A549 (cell line): ENCODE results near the gene KLK10. TPM values are rescaled to one million over a fixed set of nuclear protein-coding genes. Genes with fewer than 3 reads are reported as not detected.
A peak's percentile ranks its signal among the peaks of the same experiment; 100 is the strongest.

ENCODE experiments used
- ATAC-seq, 2 experiments: fragments of 200-7000 bp in 1 of 2; fragments of >200 bp in 1 of 2; cut with Nextera tagmentation in 1 of 2; cut with Tn5 transposase in 1 of 2; 3 replicates each; pipeline versions ENCODE4 v1.8.0 to v1.9.1; 2018 to 2020; ENCODE audit warnings: mild to moderate bottlenecking in 1 of 2, moderate library complexity in 1 of 2
- CTCF ChIA-PET: fragments of 300-600 bp; sonication (Branson Sonifier 250); formaldehyde crosslinking; extraction: SDS; loops from one replicate; lab custom pipeline; 2021; ENCODE audit warnings: antibody characterized with exemption, inconsistent platforms; lab: Yijun Ruan, JAX
- POLR2A ChIA-PET: fragments of 350-600 bp; formaldehyde crosslinking; extraction: SDS; loops from one replicate; lab custom pipeline; 2021; ENCODE audit warnings: antibody characterized with exemption, inconsistent platforms; lab: Yijun Ruan, JAX
- DNase-seq, 2 experiments: peaks; one replicate each; pipeline versions ENCODE4 v3.0.0 to v3.0.0-alpha.2; 2011 to 2016; ENCODE audit warnings: low read depth in 1 of 2, low spot score in 1 of 2
- FAIRE-seq: peaks from 2 replicates; lab custom pipeline; 2011; peaks lifted over from hg19 to GRCh38; lab: Jason Lieb, UNC
- H3K27ac ChIP-seq, 2 experiments: fragments of >200 bp; sonication (Bioruptor Twin); formaldehyde crosslinking; 3 replicates each; pipeline ENCODE4 v1.5.1; 2016 to 2017
- H3K4me1 ChIP-seq: fragments of >200 bp; sonication (Bioruptor Twin); formaldehyde crosslinking; 3 replicates; pipeline ENCODE4 v1.6.1; 2016
- H3K4me2 ChIP-seq: fragments of >200 bp; sonication (Bioruptor Twin); formaldehyde crosslinking; 3 replicates; pipeline ENCODE4 v1.6.1; 2016
- H3K4me3 ChIP-seq: fragments of >200 bp; sonication (Bioruptor Twin); formaldehyde crosslinking; 3 replicates; pipeline ENCODE4 v1.5.1; 2016
- H3K9me3 ChIP-seq: fragments of >200 bp; sonication (Bioruptor Twin); formaldehyde crosslinking; 3 replicates; pipeline ENCODE4 v1.6.1; 2016
- BCL3 ChIP-seq: fragments of >200 bp; sonication (Bioruptor Twin); formaldehyde crosslinking; IDR thresholded peaks from 3 replicates; pipeline ENCODE4 v1.6.1; 2016
- BHLHE40 ChIP-seq: IDR thresholded peaks from 2 replicates; pipeline ENCODE4 v1.6.1; 2012; ENCODE audit warnings: low read depth, low read length, inconsistent platforms
- CEBPB ChIP-seq, 2 experiments: fragments of >200 bp in 1 of 2; sonication (Bioruptor Twin) in 1 of 2; formaldehyde crosslinking in 1 of 2; IDR thresholded peaks; 2 replicates each; pipeline ENCODE4 v1.6.1; 2012 to 2016
- CHD2 ChIP-seq: fragments of 150-350 bp; IDR thresholded peaks from 2 replicates; pipeline ENCODE4 v1.6.1; 2014; ENCODE audit warnings: low read length; ENCODE audit not compliant: partially characterized antibody
- EHF ChIP-seq: fragments of 250-450 bp; sonication (Bioruptor Pico); IDR thresholded peaks from 2 replicates; pipeline ENCODE4 v1.5.0; 2020; ENCODE audit warnings: mild to moderate bottlenecking
- ELK1 ChIP-seq: fragments of 150-350 bp; IDR thresholded peaks from 2 replicates; pipeline ENCODE4 v1.6.1; 2014; ENCODE audit warnings: low read depth, mild to moderate bottlenecking, low read length
- EP300 ChIP-seq, 2 experiments: fragments of >200 bp; sonication (Bioruptor Twin); formaldehyde crosslinking; IDR thresholded peaks; 2 replicates in 1 of 2; 3 replicates in 1 of 2; pipeline ENCODE4 v1.6.1; 2016 to 2017
- FOSB ChIP-seq: fragments of 250-450 bp; sonication (Bioruptor Pico); IDR thresholded peaks from 2 replicates; pipeline ENCODE4 v1.5.0; 2020; ENCODE audit warnings: mild to moderate bottlenecking, moderate library complexity
- FOSL2 ChIP-seq, 2 experiments: fragments of 450-650 bp in 1 of 2; fragments of >200 bp in 1 of 2; sonication (Bioruptor Twin) in 1 of 2; formaldehyde crosslinking; IDR thresholded peaks; 2 replicates each; pipeline versions ENCODE4 v1.5.0 to v1.6.1; 2016 to 2020; ENCODE audit warnings: mild to moderate bottlenecking in 1 of 2, moderate library complexity in 1 of 2
- HES2 ChIP-seq: fragments of >200 bp; sonication (Bioruptor Twin); formaldehyde crosslinking; IDR thresholded peaks from 2 replicates; pipeline ENCODE4 v1.6.1; 2016
- HMGXB4 ChIP-seq: fragments of 250-450 bp; sonication (Bioruptor Pico); IDR thresholded peaks from 2 replicates; pipeline ENCODE4 v1.5.0; 2021; ENCODE audit warnings: mild to moderate bottlenecking, moderate library complexity, borderline replicate concordance
- JUNB ChIP-seq: fragments of >200 bp; sonication (Bioruptor Twin); formaldehyde crosslinking; IDR thresholded peaks from 2 replicates; pipeline ENCODE4 v1.6.1; 2016
- MAX ChIP-seq: IDR thresholded peaks from 2 replicates; pipeline ENCODE4 v1.6.1; 2012
- POLR2A ChIP-seq: IDR thresholded peaks from 2 replicates; pipeline ENCODE4 v1.6.1; 2012; ENCODE audit warnings: mild to moderate bottlenecking, low read length
- RCOR1 ChIP-seq: fragments of 150-350 bp; IDR thresholded peaks from 2 replicates; pipeline ENCODE4 v1.6.1; 2014; ENCODE audit warnings: antibody characterized with exemption, low read length, low read depth
- REST ChIP-seq: fragments of 200-600 bp; sonication (generic); IDR thresholded peaks from 2 replicates; pipeline ENCODE4 v1.6.1; 2016; ENCODE audit warnings: antibody characterized with exemption, mild to moderate bottlenecking, moderate library complexity
- TP53 ChIP-seq: fragments of 250-450 bp; sonication (Bioruptor Pico); IDR thresholded peaks from 2 replicates; pipeline ENCODE4 v1.5.0; 2021; ENCODE audit warnings: mild to moderate bottlenecking, moderate library complexity
- USF2 ChIP-seq: fragments of 450-650 bp; IDR thresholded peaks from 2 replicates; pipeline ENCODE4 v1.6.1; 2014; ENCODE audit warnings: antibody characterized with exemption
- ZC3H11A ChIP-seq: fragments of 450-650 bp; IDR thresholded peaks from 2 replicates; pipeline ENCODE4 v1.6.1; 2014; ENCODE audit warnings: antibody characterized with exemption, mild to moderate bottlenecking
- WGBS: methylation state at CpG from one replicate; pipeline ENCODE4 v1.1.6; 2017; ENCODE audit errors: missing lambda C conversion rate; 5-methylcytosine and 5-hydroxymethylcytosine counted together
- polyA plus RNA-seq, 4 experiments: library from polyadenylated mRNA; depleted of rRNA in 3 of 4; stranded (reverse); fragments of >200 nt; fragmentation: RNase III in 1 of 4; extraction: RNeasy Plus Mini Kit Qiagen cat#74134 plus additional on column Dnase treatment in 1 of 4; gene quantifications; 2 replicates in 3 of 4; 3 replicates in 1 of 4; pipeline ENCODE4 v1.2.3, GENCODE V29; 2011 to 2017

KLK10 gene
- polyA plus RNA-seq, 2 of the 4 experiments (the other 2 are of a cell fraction): 0.18 TPM; not detected in 1

- no peak overlapping the region for H3K27ac ChIP-seq
- H3K9me3 ChIP-seq: no peaks in the 10 kb centered on the region
- peak overlapping the region; percentile 79 for H3K4me2 ChIP-seq
- 36% methylated on average over 41 of the region's 42 CpGs for WGBS
- CTCF ChIA-PET: interaction anchor here (0.6 to 4.0 kb wide), 7 partner anchors 9 to 165 kb away, joined by 3 to 21 read pairs (median 3); no protein-coding TSS in a partner anchor
- peak; percentile 74 to 89 for ATAC-seq
- peak; percentile 92 to 94 for DNase-seq
- POLR2A ChIA-PET: no interaction called here
- H3K4me3 ChIP-seq: peak overlapping the region; percentile 35
- TF ChIP-seq USF2 (peak; percentile 64), CHD2 (no peak), EHF (CRISPR knock-in tag) (no peak), FOSL2 (IDR thresholded peaks at IDR 0.05) (no peak), FOSL2 (CRISPR knock-in tag; IDR thresholded peaks at IDR 0.05) (peak; percentile 62), MAX (0 out of 2 replicates have a peak, but pooled peaks have one; percentile 35)
- H3K4me1 ChIP-seq: peaks cover 6% of the 10 kb centered on the region; the same call in 2 of the 3 replicates
- no peak for FAIRE-seq
Observed at GRCh38 chr19:51002542-51003311, 16.8 kb downstream of the KLK10 start.

- DNase-seq (no peak), FAIRE-seq (no peak), ATAC-seq (peak; percentile 22 to 30)
- CTCF ChIA-PET: interaction anchor here (0.6 to 4.0 kb wide), 6 partner anchors 10 to 164 kb away, joined by 3 to 21 read pairs (median 4); no protein-coding TSS in a partner anchor
- H3K27ac ChIP-seq: no peak overlapping the region
- H3K4me3 ChIP-seq: peak overlapping the region; percentile 35
- POLR2A ChIA-PET: no interaction called here
- H3K4me2 ChIP-seq: peak overlapping the region; percentile 79
- 22% methylated on average over 12 of the region's 12 CpGs for WGBS
- TF ChIP-seq ELK1: no peak
- no peak for TF ChIP-seq RCOR1
- TF ChIP-seq ZC3H11A: no peak
- TF ChIP-seq HMGXB4 (CRISPR knock-in tag): no peak
- no peak for TF ChIP-seq JUNB
- no peak for TF ChIP-seq HES2
- no peak for TF ChIP-seq MAX
- TF ChIP-seq CEBPB (IDR thresholded peaks at IDR 0.05): no peak
- TF ChIP-seq, all 56 proteins: peak for 0
- Histone ChIP-seq H3K9me3 (no peaks in the 10 kb centered on the region), H3K4me1 (peaks cover 6% of the 10 kb centered on the region; the same call in 2 of the 3 replicates)
Observed at GRCh38 chr19:51002089-51002532, 17.4 kb downstream of the KLK10 start.

GRCh38 chr19:51001515-51001914, 18.0 kb downstream of the KLK10 start, which contains the start of gene KLK8:
Gene KLK8 (minus strand): TSS chr19:51001604. CDS start chr19:51001167, 437 bp downstream.
- Histone ChIP-seq H3K27ac (no peak within 1 kb of the TSS), H3K4me3 (peak within 1 kb of the TSS; percentile 35), H3K4me2 (peak within 1 kb of the TSS; percentile 79), H3K9me3 (no peaks in the 10 kb centered on the region), H3K4me1 (peaks cover 6% of the 10 kb centered on the region; the same call in 2 of the 3 replicates)
- DNase-seq: no peak
- 32% methylated on average over 6 of the region's 7 CpGs for WGBS
- no peak for FAIRE-seq
- CTCF ChIA-PET: interaction anchor here (0.6 to 4.0 kb wide), 3 partner anchors 15 to 39 kb away, joined by 3 to 21 read pairs (median 3); no protein-coding TSS in a partner anchor
- POLR2A ChIA-PET: no interaction called here
- peak in 1 of 2 experiments; percentile 12; a peak in 1 of 6 replicates for ATAC-seq
- TF ChIP-seq EHF (CRISPR knock-in tag) (no peak), EP300 (IDR thresholded peaks at IDR 0.05) (no peak), BHLHE40 (no peak), FOSB (CRISPR knock-in tag) (no peak), BCL3 (no peak), POLR2A (no peak), USF2 (no peak), REST (no peak), TP53 (CRISPR knock-in tag) (no peak)
